GM12878 (cell line): ENCODE measurements around the gene WSCD1. TPM values are rescaled to one million over a fixed set of nuclear protein-coding genes. Genes with fewer than 3 reads are reported as not detected.

Experiments used
- ATAC-seq: fragments of 200-7000 bp; cut with Tn5 transposase; 3 replicates; pipeline ENCODE4 v1.9.1; 2020; ENCODE audit warnings: mild to moderate bottlenecking, moderate library complexity
- BruUV-seq: library from RNA; stranded (reverse); fragments of 400-500 nt; replicated peaks from 2 replicates; lab custom pipeline; 2021; lab: Mats Ljungman, UMichigan
- CTCF ChIA-PET: fragments of 300-600 bp; sonication (Branson Sonifier 250); formaldehyde crosslinking; extraction: SDS; loops from one replicate; lab custom pipeline; 2021; ENCODE audit warnings: inconsistent platforms; lab: Yijun Ruan, JAX
- POLR2A ChIA-PET: fragments of 350-600 bp; formaldehyde crosslinking; extraction: SDS; loops from one replicate; lab custom pipeline; 2021; ENCODE audit warnings: inconsistent platforms; lab: Charles Lee
- RAD21 ChIA-PET: fragments of 300-600 bp; sonication (Branson Sonifier 250); formaldehyde crosslinking; loops from one replicate; lab custom pipeline; 2023; ENCODE audit warnings: antibody characterized with exemption; ENCODE audit not compliant: unreplicated experiment; lab: Charles Lee
- SMC1A ChIA-PET: fragments of 300-600 bp; sonication (Branson Sonifier 250); formaldehyde crosslinking; loops from one replicate; lab custom pipeline; 2023; ENCODE audit not compliant: unreplicated experiment, uncharacterized antibody; lab: Charles Lee
- DNase-seq: peaks from one replicate; pipeline ENCODE4 v3.0.0-alpha.2; 2011; ENCODE audit warnings: low read depth, low spot score
- FAIRE-seq: peaks from 3 replicates; lab custom pipeline; 2011; peaks lifted over from hg19 to GRCh38; lab: Jason Lieb, UNC
- H2AFZ ChIP-seq: 2 replicates; pipeline ENCODE4 v1.6.0; 2011; ENCODE audit warnings: low read depth, low read length, control low read depth; ENCODE audit not compliant: control insufficient read depth
- H3K27ac ChIP-seq: 2 replicates; pipeline ENCODE4 v1.5.1; 2011; ENCODE audit warnings: control low read depth; ENCODE audit not compliant: control insufficient read depth, insufficient read depth
- H3K27me3 ChIP-seq, 2 experiments: replicated peaks in 1 of 2; 2 replicates each; pipeline versions ENCODE4 v1.6.0 to v1.6.1; 2011; ENCODE audit warnings: low read length in 1 of 2; ENCODE audit not compliant: control insufficient read depth in 2 of 2, insufficient read depth in 2 of 2
- H3K36me3 ChIP-seq, 2 experiments: 2 replicates each; pipeline ENCODE4 v1.5.1; 2011; ENCODE audit warnings: low read length in 1 of 2; ENCODE audit not compliant: control insufficient read depth in 2 of 2, insufficient read depth in 2 of 2
- H3K4me1 ChIP-seq: 2 replicates; pipeline ENCODE4 v1.6.1; 2011; ENCODE audit warnings: mild to moderate bottlenecking, low read length, moderate library complexity, mixed read lengths; ENCODE audit not compliant: control insufficient read depth, insufficient read depth
- H3K4me2 ChIP-seq: 2 replicates; pipeline ENCODE4 v1.6.0; 2011; ENCODE audit warnings: control low read depth; ENCODE audit not compliant: control insufficient read depth, insufficient read depth
- H3K4me3 ChIP-seq: fragments of 200-600 bp; sonication (generic); 2 replicates; pipeline ENCODE4 v1.5.1; 2016
- H3K79me2 ChIP-seq: 2 replicates; pipeline ENCODE4 v1.6.0; 2011; ENCODE audit warnings: low read length; ENCODE audit not compliant: control insufficient read depth, insufficient read depth
- H3K9ac ChIP-seq: 2 replicates; pipeline ENCODE4 v1.8.0; 2011; ENCODE audit warnings: low read length, control low read depth, mixed read lengths; ENCODE audit not compliant: control insufficient read depth, insufficient read depth
- H3K9me3 ChIP-seq: replicated peaks from 3 replicates; pipeline ENCODE4 v1.5.1; 2011; ENCODE audit warnings: mild to moderate bottlenecking, low read length; ENCODE audit not compliant: control insufficient read depth, insufficient read depth
- H4K20me1 ChIP-seq: 2 replicates; pipeline ENCODE4 v1.6.0; 2011; ENCODE audit not compliant: control insufficient read depth, insufficient read depth
- JUND ChIP-seq: IDR thresholded peaks from 2 replicates; pipeline ENCODE4 v1.6.1; 2012; ENCODE audit warnings: low read depth, mild to moderate bottlenecking, low read length, improper control_type of control experiment, moderate library complexity
- KAT2A ChIP-seq: conservative IDR thresholded peaks from 2 replicates; pipeline ENCODE4 v1.6.1; 2011; ENCODE audit warnings: low read depth, low read length; ENCODE audit not compliant: control insufficient read depth
- MTA3 ChIP-seq: IDR thresholded peaks from 2 replicates; pipeline ENCODE4 v1.6.1; 2012; ENCODE audit warnings: low read length, inconsistent platforms, borderline replicate concordance
- NR2C1 ChIP-seq: fragments of 450-650 bp; IDR thresholded peaks from 2 replicates; pipeline ENCODE4 v1.6.1; 2017; ENCODE audit warnings: antibody characterized with exemption, mild to moderate bottlenecking, moderate library complexity
- NR2F1 ChIP-seq: fragments of 450-650 bp; conservative IDR thresholded peaks from 2 replicates; pipeline ENCODE4 v1.6.1; 2017; ENCODE audit warnings: mild to moderate bottlenecking
- PAX8 ChIP-seq: fragments of 450-650 bp; IDR thresholded peaks from 2 replicates; pipeline ENCODE4 v1.6.1; 2017; ENCODE audit warnings: mild to moderate bottlenecking, moderate library complexity
- RBBP5 ChIP-seq: fragments of 200-600 bp; sonication (generic); conservative IDR thresholded peaks from 2 replicates; pipeline ENCODE4 v1.6.1; 2016
- TCF12 ChIP-seq: IDR thresholded peaks from 2 replicates; pipeline ENCODE4 v1.6.1; 2011; ENCODE audit warnings: low read depth, mild to moderate bottlenecking, low read length
- ZNF24 ChIP-seq: fragments of 450-650 bp; IDR thresholded peaks from 2 replicates; pipeline ENCODE4 v1.6.1; 2017; ENCODE audit warnings: antibody characterized with exemption, mild to moderate bottlenecking
- WGBS: methylation state at CpG from one replicate; pipeline ENCODE4 v1.1.6; 2016; ENCODE audit warnings: low lambda C conversion rate; ENCODE audit not compliant: insufficient replicate concordance, insufficient coverage; ENCODE audit errors: missing lambda C conversion rate; 5-methylcytosine and 5-hydroxymethylcytosine counted together
- in situ Hi-C: fragments of 300-500 bp; cut with MboI; formaldehyde crosslinking; loops from 9 replicates; pipeline ENCODE4 v1.14.3; 2018; ENCODE audit warnings: mixed read lengths
- intact Hi-C: fragments of 100-400 bp; cut with micrococcal nuclease; formaldehyde crosslinking; loops from one replicate; pipeline ENCODE4 v1.14.2; 2022; ENCODE audit not compliant: unreplicated experiment
- polyA plus RNA-seq, 11 experiments: library from polyadenylated mRNA; depleted of rRNA in 4 of 11; unstranded in 6 of 11; stranded (reverse) in 5 of 11; fragments of >200 nt; fragmentation: Nextera tagmentation in 4 of 11; fragmentation: Illumina TruSeq in 1 of 11; extraction: Ambion mirVana in 4 of 11; extraction: Trizol in 1 of 11; gene quantifications; 1 replicate in 1 of 11; 2 replicates in 10 of 11; pipeline versions ENCODE4 v1.2.1 to v1.2.3, GENCODE V29; 2011 to 2016; ENCODE audit warnings: inconsistent platforms in 2 of 11, missing spikeins in 2 of 11, low read depth in 1 of 11
- total RNA-seq, 4 experiments: library from RNA; depleted of rRNA in 3 of 4; stranded (reverse); fragments of >200 nt in 3 of 4; fragmentation: Illumina TruSeq in 1 of 4; extraction: Trizol in 1 of 4; gene quantifications; 2 replicates each; pipeline versions ENCODE4 v1.2.1 to v1.2.3, GENCODE V29; 2013 to 2021
- TF ChIP-seq, protein P1 (sequence below): fragments of 450-650 bp; IDR thresholded peaks from 2 replicates; pipeline ENCODE4 v1.6.1; 2016; ENCODE audit warnings: mild to moderate bottlenecking
- TF ChIP-seq, protein P2 (sequence below): fragments of 150-350 bp; IDR thresholded peaks from 2 replicates; pipeline ENCODE4 v1.6.1; 2014; ENCODE audit warnings: mild to moderate bottlenecking, low read depth, low read length

The WSCD1 gene
- total and polyA plus RNA-seq, 10 of the 15 experiments (the other 5 are each of a cell fraction or from before 2014, with no cell fraction given) = 0.01 to 0.16 TPM; not detected in 8

DNA sequence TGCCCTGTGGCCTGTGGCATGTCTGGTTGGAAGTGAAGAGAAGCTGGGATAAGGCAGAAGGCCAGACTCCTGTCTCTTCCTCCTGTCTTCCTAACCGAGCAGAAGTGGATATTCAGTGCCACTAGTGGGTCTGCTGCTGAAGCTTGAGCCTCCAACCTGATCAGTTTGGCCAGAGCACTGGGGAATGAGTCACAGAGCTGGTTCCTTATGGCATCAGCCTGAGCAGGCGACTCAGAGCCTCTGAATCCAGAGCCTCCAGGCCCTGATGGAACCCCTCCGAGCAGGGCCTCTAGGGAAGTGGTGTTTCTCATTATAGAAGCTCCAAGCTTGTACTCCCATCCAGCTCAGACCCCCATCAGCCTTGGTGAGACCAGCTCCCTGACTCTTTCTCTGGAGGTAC, 2.0 kb downstream of the WSCD1 start:
- no peak overlapping the region for H2AFZ ChIP-seq
- H3K4me2 ChIP-seq = no peak overlapping the region
- ChIA-PET CTCF (no interaction called here), SMC1A (interaction anchor here (1.2 kb wide), 1 partner anchor 49 kb away, joined by 3 read pairs; no protein-coding TSS in a partner anchor), RAD21 (no interaction called here), POLR2A (no interaction called here)
- TF ChIP-seq KAT2A (no peak), ZNF24 (no peak), JUND (no peak), NR2C1 (no peak), PAX8 (no peak), TCF12 (no peak), MTA3 (no peak), NR2F1 (no peak), RBBP5 (no peak)
- TF ChIP-seq, protein P1, sequence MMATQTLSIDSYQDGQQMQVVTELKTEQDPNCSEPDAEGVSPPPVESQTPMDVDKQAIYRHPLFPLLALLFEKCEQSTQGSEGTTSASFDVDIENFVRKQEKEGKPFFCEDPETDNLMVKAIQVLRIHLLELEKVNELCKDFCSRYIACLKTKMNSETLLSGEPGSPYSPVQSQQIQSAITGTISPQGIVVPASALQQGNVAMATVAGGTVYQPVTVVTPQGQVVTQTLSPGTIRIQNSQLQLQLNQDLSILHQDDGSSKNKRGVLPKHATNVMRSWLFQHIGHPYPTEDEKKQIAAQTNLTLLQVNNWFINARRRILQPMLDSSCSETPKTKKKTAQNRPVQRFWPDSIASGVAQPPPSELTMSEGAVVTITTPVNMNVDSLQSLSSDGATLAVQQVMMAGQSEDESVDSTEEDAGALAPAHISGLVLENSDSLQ = no peak
- TF ChIP-seq, protein P2, sequence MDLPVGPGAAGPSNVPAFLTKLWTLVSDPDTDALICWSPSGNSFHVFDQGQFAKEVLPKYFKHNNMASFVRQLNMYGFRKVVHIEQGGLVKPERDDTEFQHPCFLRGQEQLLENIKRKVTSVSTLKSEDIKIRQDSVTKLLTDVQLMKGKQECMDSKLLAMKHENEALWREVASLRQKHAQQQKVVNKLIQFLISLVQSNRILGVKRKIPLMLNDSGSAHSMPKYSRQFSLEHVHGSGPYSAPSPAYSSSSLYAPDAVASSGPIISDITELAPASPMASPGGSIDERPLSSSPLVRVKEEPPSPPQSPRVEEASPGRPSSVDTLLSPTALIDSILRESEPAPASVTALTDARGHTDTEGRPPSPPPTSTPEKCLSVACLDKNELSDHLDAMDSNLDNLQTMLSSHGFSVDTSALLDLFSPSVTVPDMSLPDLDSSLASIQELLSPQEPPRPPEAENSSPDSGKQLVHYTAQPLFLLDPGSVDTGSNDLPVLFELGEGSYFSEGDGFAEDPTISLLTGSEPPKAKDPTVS = no peak
- BruUV-seq = no TSS peak
- peaks cover 0 to 8% of the 10 kb centered on the region in 2 experiments; a peak in 2 of 4 replicates for H3K27me3 ChIP-seq
- no peaks in the 10 kb centered on the region for H3K9me3 ChIP-seq
- H3K4me3 ChIP-seq = no peak overlapping the region
- ATAC-seq = no peak
- H3K27ac ChIP-seq = no peak overlapping the region
- 0% methylated on average over 3 of the region's 3 CpGs for WGBS
- H3K9ac ChIP-seq = no peak overlapping the region
- H3K79me2 ChIP-seq = no peaks in the 10 kb centered on the region
- H3K4me1 ChIP-seq = no peaks in the 10 kb centered on the region
- no peaks in the 10 kb centered on the region for H3K36me3 ChIP-seq
- no peak for DNase-seq
- intact Hi-C loops (no loop called here), in situ Hi-C loops (no loop called here)
- no peaks in the 10 kb centered on the region for H4K20me1 ChIP-seq
- FAIRE-seq = no peak
